ENCODE data around the gene PTPRM. TPM values are rescaled to one million over a fixed set of nuclear protein-coding genes. Genes with fewer than 3 reads are reported as not detected.

Gene PTPRM
- total RNA-seq, 1 donor from 2014 or later = 257 TPM

- no peaks in the 10 kb centered on the region for H3K36me3 ChIP-seq
- peaks cover 0 to 6% of the 10 kb centered on the region in 2 donors for H3K4me1 ChIP-seq
- DNase-seq (ENCODE audit: low spot score in 2 of 2) = no peak
- intact Hi-C loops (cut with DNase I) = no loop called here
- H3K27me3 ChIP-seq = no peaks in the 10 kb centered on the region
- H3K9me3 ChIP-seq = no peaks in the 10 kb centered on the region
- TF ChIP-seq, protein P1, sequence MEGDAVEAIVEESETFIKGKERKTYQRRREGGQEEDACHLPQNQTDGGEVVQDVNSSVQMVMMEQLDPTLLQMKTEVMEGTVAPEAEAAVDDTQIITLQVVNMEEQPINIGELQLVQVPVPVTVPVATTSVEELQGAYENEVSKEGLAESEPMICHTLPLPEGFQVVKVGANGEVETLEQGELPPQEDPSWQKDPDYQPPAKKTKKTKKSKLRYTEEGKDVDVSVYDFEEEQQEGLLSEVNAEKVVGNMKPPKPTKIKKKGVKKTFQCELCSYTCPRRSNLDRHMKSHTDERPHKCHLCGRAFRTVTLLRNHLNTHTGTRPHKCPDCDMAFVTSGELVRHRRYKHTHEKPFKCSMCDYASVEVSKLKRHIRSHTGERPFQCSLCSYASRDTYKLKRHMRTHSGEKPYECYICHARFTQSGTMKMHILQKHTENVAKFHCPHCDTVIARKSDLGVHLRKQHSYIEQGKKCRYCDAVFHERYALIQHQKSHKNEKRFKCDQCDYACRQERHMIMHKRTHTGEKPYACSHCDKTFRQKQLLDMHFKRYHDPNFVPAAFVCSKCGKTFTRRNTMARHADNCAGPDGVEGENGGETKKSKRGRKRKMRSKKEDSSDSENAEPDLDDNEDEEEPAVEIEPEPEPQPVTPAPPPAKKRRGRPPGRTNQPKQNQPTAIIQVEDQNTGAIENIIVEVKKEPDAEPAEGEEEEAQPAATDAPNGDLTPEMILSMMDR (IDR thresholded peaks at IDR 0.05) = no peak
- H3K4me3 ChIP-seq = no peak overlapping the region
- no peak overlapping the region for H3K27ac ChIP-seq
These were observed 289.6 kb downstream of the PTPRM start for GRCh38 chr18:7856733-7857132.

DNA sequence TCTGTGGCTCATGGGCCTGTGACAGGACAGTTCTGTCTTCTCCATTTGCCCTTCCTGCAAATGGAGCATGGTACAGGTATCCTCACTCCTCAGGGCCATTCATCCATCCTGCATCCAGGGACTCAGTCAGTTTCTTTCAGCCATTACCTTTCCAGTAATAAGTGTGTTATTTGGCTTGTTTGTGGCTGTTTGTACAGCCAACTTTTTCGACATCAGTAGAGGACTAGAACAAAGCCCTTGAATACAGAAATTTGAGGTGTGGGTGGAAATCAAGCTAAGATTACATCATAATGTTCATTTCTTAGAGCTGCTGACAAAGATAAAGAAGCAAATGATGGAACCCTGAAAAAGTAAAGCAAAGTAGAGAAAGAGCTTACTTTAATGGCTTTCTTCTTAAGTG lies 290.4 kb downstream of the PTPRM start:
- Histone ChIP-seq H3K9me3 (no peaks in the 10 kb centered on the region), H3K36me3 (no peaks in the 10 kb centered on the region), H3K4me3 (no peak overlapping the region), H3K27ac (no peak overlapping the region), H3K27me3 (no peaks in the 10 kb centered on the region), H3K4me1 (peaks cover 0 to 6% of the 10 kb centered on the region in 2 donors)
- DNase-seq (ENCODE audit: low spot score in 2 of 2) = no peak
- intact Hi-C loops (cut with DNase I) = no loop called here
- TF ChIP-seq, protein P1 (IDR thresholded peaks at IDR 0.05) = no peak

GRCh38 chr18:7859122-7859521 lies 292.0 kb downstream of the PTPRM start:
- intact Hi-C loops (cut with DNase I) = no loop called here
- TF ChIP-seq, protein P1 (IDR thresholded peaks at IDR 0.05) = no peak
- no peaks in the 10 kb centered on the region for H3K36me3 ChIP-seq
- no peak for DNase-seq (ENCODE audit: low spot score in 2 of 2)
- no peaks in the 10 kb centered on the region for H3K27me3 ChIP-seq
- H3K27ac ChIP-seq = no peak overlapping the region
- peaks cover 0 to 6% of the 10 kb centered on the region in 2 donors for H3K4me1 ChIP-seq
- H3K9me3 ChIP-seq = peaks cover 0 to under 1% of the 10 kb centered on the region in 2 donors
- H3K4me3 ChIP-seq = no peak overlapping the region

DNA sequence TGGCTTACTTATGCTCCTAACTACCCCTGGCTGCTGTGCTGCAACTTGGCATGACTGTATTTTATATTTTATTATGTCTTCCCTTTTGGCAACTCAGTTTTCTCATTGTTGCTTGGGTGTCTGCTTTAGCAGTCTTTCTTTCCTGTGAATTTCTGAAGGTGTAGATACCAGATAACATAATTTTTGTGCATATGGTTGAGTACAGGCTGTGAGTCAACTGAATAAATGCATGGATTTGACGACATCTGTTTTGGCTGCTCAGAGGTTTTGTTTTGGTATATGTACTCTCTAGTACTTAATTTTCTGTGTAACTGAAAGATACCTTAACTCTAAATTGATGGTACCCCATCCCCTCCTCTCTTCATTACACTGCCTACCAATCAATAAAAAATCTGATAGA lies 303.1 kb downstream of the PTPRM start:
- Histone ChIP-seq H3K27me3 (no peaks in the 10 kb centered on the region), H3K36me3 (no peaks in the 10 kb centered on the region), H3K4me3 (no peak overlapping the region), H3K4me1 (no peaks in the 10 kb centered on the region), H3K9me3 (peaks cover 0 to 12% of the 10 kb centered on the region in 2 donors), H3K27ac (no peak overlapping the region)
- no peak for DNase-seq (ENCODE audit: low spot score in 2 of 2)
- intact Hi-C loops (cut with DNase I) = no loop called here
- TF ChIP-seq, protein P1 (IDR thresholded peaks at IDR 0.05) = no peak

GRCh38 chr18:7870855-7871254 lies 303.7 kb downstream of the PTPRM start:
- Histone ChIP-seq H3K9me3 (peaks cover 0 to 7% of the 10 kb centered on the region in 2 donors), H3K27me3 (no peaks in the 10 kb centered on the region), H3K36me3 (no peaks in the 10 kb centered on the region), H3K27ac (no peak overlapping the region), H3K4me3 (no peak overlapping the region), H3K4me1 (no peaks in the 10 kb centered on the region)
- TF ChIP-seq, protein P1 (IDR thresholded peaks at IDR 0.05) = no peak
- intact Hi-C loops (cut with DNase I) = no loop called here
- DNase-seq (ENCODE audit: low spot score in 2 of 2) = no peak

Data from ascending aorta (tissue), 2 donors.